ENCODE results near the gene PSMB5. TPM values are rescaled to one million over a fixed set of nuclear protein-coding genes. Genes with fewer than 3 reads are reported as not detected.
"Not testable (repeated sequence)": the region's sequence is repeated elsewhere in the genome, so short reads cannot be mapped to it uniquely, and the experiment has no call there.

Gene PSMB5
- total RNA-seq, 2 donors from 2014 or later, result 102 to 121 TPM

GRCh38 chr14:23023022-23023794 is 11.5 kb downstream of the PSMB5 start:
- no peaks in the 10 kb centered on the region for H3K27me3 Mint-ChIP-seq
- no peak overlapping the region for H3K27ac Mint-ChIP-seq
- no peak for ATAC-seq
- H3K4me1 Mint-ChIP-seq (ENCODE audit: low read depth in 2 of 2), result peaks cover 12 to 19% of the 10 kb centered on the region in 2 donors
- no peak overlapping the region for H3K4me3 Mint-ChIP-seq
- DNase-seq (ENCODE audit: low spot score), result no peak
- peaks cover 19% of the 10 kb centered on the region for H3K36me3 Mint-ChIP-seq
- H3K9me3 Mint-ChIP-seq, result no peaks in the 10 kb centered on the region

GRCh38 chr14:23021889-23022442 is 12.7 kb downstream of the PSMB5 start:
- peaks cover 12 to 19% of the 10 kb centered on the region in 2 donors for H3K4me1 Mint-ChIP-seq (ENCODE audit: low read depth in 2 of 2)
- H3K36me3 Mint-ChIP-seq, result peaks cover 19% of the 10 kb centered on the region
- H3K9me3 Mint-ChIP-seq, result no peaks in the 10 kb centered on the region
- H3K27me3 Mint-ChIP-seq, result no peaks in the 10 kb centered on the region
- H3K27ac Mint-ChIP-seq, result no peak overlapping the region
- DNase-seq (ENCODE audit: low spot score) (no peak), ATAC-seq (no peak)
- no peak overlapping the region for H3K4me3 Mint-ChIP-seq

- ATAC-seq, result no peak
- DNase-seq (ENCODE audit: low spot score), result no peak
- Mint-ChIP-seq H3K27ac (no peak overlapping the region), H3K4me1 (ENCODE audit: low read depth in 2 of 2) (peaks cover 12 to 19% of the 10 kb centered on the region in 2 donors), H3K4me3 (no peak overlapping the region), H3K9me3 (no peaks in the 10 kb centered on the region), H3K27me3 (no peaks in the 10 kb centered on the region), H3K36me3 (peaks cover 19% of the 10 kb centered on the region)
Observed at GRCh38 chr14:23021434-23021833, 13.3 kb downstream of the PSMB5 start.

- no peak overlapping the region for H3K4me3 Mint-ChIP-seq
- peaks cover 8 to 16% of the 10 kb centered on the region in 2 donors for H3K4me1 Mint-ChIP-seq (ENCODE audit: low read depth in 2 of 2)
- no peak overlapping the region for H3K27ac Mint-ChIP-seq
- DNase-seq (ENCODE audit: low spot score) (no peak), ATAC-seq (peak in 1 of 2 donors; percentile 11)
- H3K9me3 Mint-ChIP-seq, result no peaks in the 10 kb centered on the region
- H3K27me3 Mint-ChIP-seq, result no peaks in the 10 kb centered on the region
- H3K36me3 Mint-ChIP-seq, result peaks cover 15% of the 10 kb centered on the region
Observed at GRCh38 chr14:23020143-23021128, 14.3 kb downstream of the PSMB5 start.

- H3K4me1 Mint-ChIP-seq (ENCODE audit: low read depth in 2 of 2), result no peaks in the 10 kb centered on the region
- no peaks in the 10 kb centered on the region for H3K27me3 Mint-ChIP-seq
- no peaks in the 10 kb centered on the region for H3K9me3 Mint-ChIP-seq
- no peak overlapping the region for H3K27ac Mint-ChIP-seq
- no peak overlapping the region for H3K4me3 Mint-ChIP-seq
- peaks cover 6% of the 10 kb centered on the region for H3K36me3 Mint-ChIP-seq
- ATAC-seq (no peak), DNase-seq (ENCODE audit: low spot score) (no peak)
Observed at GRCh38 chr14:23018107-23018506, 16.6 kb downstream of the PSMB5 start.

- Mint-ChIP-seq H3K27me3 (no peaks in the 10 kb centered on the region), H3K27ac (no peak overlapping the region), H3K4me1 (ENCODE audit: low read depth in 2 of 2) (no peaks in the 10 kb centered on the region), H3K36me3 (peaks cover 6% of the 10 kb centered on the region), H3K4me3 (no peak overlapping the region), H3K9me3 (no peaks in the 10 kb centered on the region)
- DNase-seq (ENCODE audit: low spot score) (no peak), ATAC-seq (no peak)
Observed at GRCh38 chr14:23017091-23017490, 17.6 kb downstream of the PSMB5 start.

- ATAC-seq (no peak), DNase-seq (ENCODE audit: low spot score) (no peak)
- H3K27me3 Mint-ChIP-seq, result no peaks in the 10 kb centered on the region
- H3K4me3 Mint-ChIP-seq, result no peak overlapping the region
- no peaks in the 10 kb centered on the region for H3K36me3 Mint-ChIP-seq
- no peak overlapping the region for H3K27ac Mint-ChIP-seq
- peaks cover 3% of the 10 kb centered on the region in 2 donors for H3K4me1 Mint-ChIP-seq (ENCODE audit: low read depth in 2 of 2)
- H3K9me3 Mint-ChIP-seq, result no peaks in the 10 kb centered on the region
Observed at GRCh38 chr14:23015618-23016017, 19.1 kb downstream of the PSMB5 start.

- not testable (repeated sequence) for H3K9me3 Mint-ChIP-seq; DNase-seq (ENCODE audit: low spot score); H3K27ac Mint-ChIP-seq; H3K27me3 Mint-ChIP-seq; H3K36me3 Mint-ChIP-seq; ATAC-seq; H3K4me3 Mint-ChIP-seq
- peaks cover 13 to 14% of the 10 kb centered on the region in 2 donors for H3K4me1 Mint-ChIP-seq (ENCODE audit: low read depth in 2 of 2)
Observed at GRCh38 chr14:23013749-23014054, 21.0 kb downstream of the PSMB5 start.

GRCh38 chr14:23013054-23013748 is 21.5 kb downstream of the PSMB5 start:
- Mint-ChIP-seq H3K27me3 (no peaks in the 10 kb centered on the region), H3K36me3 (no peaks in the 10 kb centered on the region), H3K9me3 (no peaks in the 10 kb centered on the region), H3K4me1 (ENCODE audit: low read depth in 2 of 2) (peaks cover 16 to 19% of the 10 kb centered on the region in 2 donors), H3K4me3 (no peak overlapping the region), H3K27ac (no peak overlapping the region)
- DNase-seq (ENCODE audit: low spot score) (no peak), ATAC-seq (no peak)

- Mint-ChIP-seq H3K4me1 (ENCODE audit: low read depth in 2 of 2) (peaks cover 24 to 41% of the 10 kb centered on the region in 2 donors), H3K4me3 (peak within 1 kb of the TSS; percentile 97), H3K36me3 (no peaks in the 10 kb centered on the region), H3K9me3 (no peaks in the 10 kb centered on the region), H3K27ac (peak within 1 kb of the TSS; percentile 96 to 98), H3K27me3 (no peaks in the 10 kb centered on the region)
- DNase-seq (ENCODE audit: low spot score) (peak; percentile 87), ATAC-seq (peak; percentile 50 to 66)
Observed at GRCh38 chr14:23009939-23010726, 24.6 kb downstream of the PSMB5 start, which contains the start of gene C14orf93. Gene C14orf93, minus strand, starts transcription at chr14:23010143. Its CDS starts 11,120 bp downstream, at chr14:22999023.

- peaks cover 28 to 46% of the 10 kb centered on the region in 2 donors for H3K4me1 Mint-ChIP-seq (ENCODE audit: low read depth in 2 of 2)
- H3K27me3 Mint-ChIP-seq, result no peaks in the 10 kb centered on the region
- no peaks in the 10 kb centered on the region for H3K36me3 Mint-ChIP-seq
- DNase-seq (ENCODE audit: low spot score), result no peak
- no peaks in the 10 kb centered on the region for H3K9me3 Mint-ChIP-seq
- no peak for ATAC-seq
- peak overlapping the region; percentile 96 to 98 for H3K27ac Mint-ChIP-seq
- H3K4me3 Mint-ChIP-seq, result peak overlapping the region; percentile 97
Observed at GRCh38 chr14:23009483-23009938, 25.2 kb downstream of the PSMB5 start.

GRCh38 chr14:23008831-23009230 is 25.9 kb downstream of the PSMB5 start:
- H3K4me1 Mint-ChIP-seq (ENCODE audit: low read depth in 2 of 2), result peaks cover 28 to 46% of the 10 kb centered on the region in 2 donors
- H3K27ac Mint-ChIP-seq, result peak overlapping the region; percentile 95 to 96
- peak overlapping the region; percentile 97 for H3K4me3 Mint-ChIP-seq
- H3K9me3 Mint-ChIP-seq, result no peaks in the 10 kb centered on the region
- ATAC-seq (no peak), DNase-seq (ENCODE audit: low spot score) (no peak)
- H3K36me3 Mint-ChIP-seq, result no peaks in the 10 kb centered on the region
- H3K27me3 Mint-ChIP-seq, result no peaks in the 10 kb centered on the region
